Stimulated activated CD4-positive, alpha-beta T cell treated with anti-CD3 and anti-CD28 coated beads, TNF-alpha, amount 100 ng/mL, for 24 hours (primary cell): ENCODE data around the gene LY6G6C.

Source experiments
- DNase-seq, 3 experiments: peaks; one replicate each; pipeline ENCODE4 v3.0.0-alpha.2; 2020; ENCODE audit warnings: low read depth in 3 of 3

The LY6G6C gene

DNA sequence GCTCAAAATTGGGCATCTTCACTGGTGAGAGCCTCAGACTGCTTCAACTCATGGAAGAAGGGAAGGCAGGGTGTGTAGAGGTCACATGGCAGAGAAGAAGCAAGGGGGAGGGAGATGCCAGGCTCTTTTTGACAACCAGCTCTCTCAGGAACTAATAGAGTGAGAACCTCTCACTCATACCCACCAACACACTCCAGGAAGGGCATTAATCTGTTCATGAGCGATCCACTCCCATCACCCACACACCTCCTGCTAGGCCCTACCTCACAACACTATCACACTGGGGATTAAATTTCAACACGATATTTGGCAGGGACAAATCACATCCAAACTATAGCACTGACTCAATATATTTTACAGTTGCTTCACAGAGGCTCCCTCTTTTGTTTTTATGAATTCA, 20.3 kb upstream of the LY6G6C start:
- no peak for DNase-seq

DNA sequence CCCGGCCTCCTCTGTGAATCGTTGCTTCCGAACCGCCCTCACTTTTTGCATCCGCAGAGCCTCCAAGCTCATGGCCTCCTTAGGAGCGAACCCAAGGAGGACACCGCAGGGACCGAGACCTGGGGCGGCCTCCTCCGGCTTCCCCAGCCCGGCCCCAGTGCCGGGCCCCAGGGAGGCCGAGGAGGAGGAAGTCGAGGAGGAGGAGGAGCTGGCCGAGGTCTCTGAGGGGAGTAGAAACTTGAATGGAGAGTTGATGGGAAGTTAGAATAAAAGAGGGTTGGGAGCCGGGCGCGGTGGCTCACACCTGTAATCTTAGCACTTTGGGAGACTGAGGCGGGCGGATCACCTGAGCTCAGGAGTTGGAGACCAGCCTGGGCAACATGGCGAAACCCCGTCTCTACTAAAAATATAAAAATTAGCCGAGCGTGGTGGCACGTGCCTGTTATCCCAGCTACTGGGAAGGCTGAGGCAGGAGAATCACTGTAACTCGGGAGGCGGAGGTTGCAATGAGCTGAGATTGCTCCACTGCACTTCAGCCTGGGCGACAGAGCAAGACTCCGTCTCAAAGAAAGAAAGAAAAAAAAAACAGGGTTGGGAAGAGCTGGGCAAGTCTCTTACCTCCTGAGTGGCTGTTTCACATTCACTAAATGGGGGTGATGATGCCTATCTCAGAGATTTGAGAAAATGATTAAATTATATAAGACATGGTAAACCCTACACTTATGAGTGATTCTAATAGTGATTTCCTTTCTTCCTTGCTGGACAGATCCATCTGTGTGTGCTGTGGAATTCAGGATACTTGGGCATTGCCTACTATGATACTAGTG, 19.1 kb upstream of the LY6G6C start:
- no peak for DNase-seq

DNA sequence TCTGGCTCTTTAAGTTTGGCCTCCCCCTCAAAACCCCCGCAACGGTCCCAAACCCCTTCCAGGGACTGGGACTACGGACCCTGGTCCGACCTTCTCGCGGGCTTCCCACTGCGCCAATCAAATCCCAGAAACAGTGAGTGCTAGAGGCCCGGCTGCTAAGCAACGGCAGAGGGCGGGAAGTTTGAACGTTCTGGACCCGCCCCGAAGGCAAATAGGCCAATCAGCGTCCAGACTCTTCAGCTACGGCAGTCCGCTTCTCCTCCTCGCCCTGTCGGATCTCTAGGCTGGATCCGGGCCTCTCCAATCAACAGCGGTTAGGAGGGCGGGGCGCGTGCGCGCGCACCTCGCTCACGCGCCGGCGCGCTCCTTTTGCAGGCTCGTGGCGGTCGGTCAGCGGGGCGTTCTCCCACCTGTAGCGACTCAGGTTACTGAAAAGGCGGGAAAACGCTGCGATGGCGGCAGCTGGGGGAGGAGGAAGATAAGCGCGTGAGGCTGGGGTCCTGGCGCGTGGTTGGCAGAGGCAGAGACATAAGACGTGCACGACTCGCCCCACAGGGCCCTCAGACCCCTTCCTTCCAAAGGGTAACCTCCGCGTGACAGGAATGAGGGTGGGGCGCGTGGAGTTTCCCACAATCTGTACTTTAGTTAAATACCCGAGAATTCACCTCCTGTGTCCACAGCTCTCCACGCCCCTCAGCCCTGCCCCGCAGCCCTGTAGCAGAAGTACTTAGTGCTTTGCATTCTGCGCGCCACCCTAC, 18.3 kb upstream of the LY6G6C start, which contains the start of gene MSH5:
Gene MSH5, plus strand, starts transcription at position 367 of the 758 bp plus-strand sequence. CDS start 462 bp downstream, outside the sequence.
- DNase-seq = peak; percentile 91 to 98 (median 93)

DNA sequence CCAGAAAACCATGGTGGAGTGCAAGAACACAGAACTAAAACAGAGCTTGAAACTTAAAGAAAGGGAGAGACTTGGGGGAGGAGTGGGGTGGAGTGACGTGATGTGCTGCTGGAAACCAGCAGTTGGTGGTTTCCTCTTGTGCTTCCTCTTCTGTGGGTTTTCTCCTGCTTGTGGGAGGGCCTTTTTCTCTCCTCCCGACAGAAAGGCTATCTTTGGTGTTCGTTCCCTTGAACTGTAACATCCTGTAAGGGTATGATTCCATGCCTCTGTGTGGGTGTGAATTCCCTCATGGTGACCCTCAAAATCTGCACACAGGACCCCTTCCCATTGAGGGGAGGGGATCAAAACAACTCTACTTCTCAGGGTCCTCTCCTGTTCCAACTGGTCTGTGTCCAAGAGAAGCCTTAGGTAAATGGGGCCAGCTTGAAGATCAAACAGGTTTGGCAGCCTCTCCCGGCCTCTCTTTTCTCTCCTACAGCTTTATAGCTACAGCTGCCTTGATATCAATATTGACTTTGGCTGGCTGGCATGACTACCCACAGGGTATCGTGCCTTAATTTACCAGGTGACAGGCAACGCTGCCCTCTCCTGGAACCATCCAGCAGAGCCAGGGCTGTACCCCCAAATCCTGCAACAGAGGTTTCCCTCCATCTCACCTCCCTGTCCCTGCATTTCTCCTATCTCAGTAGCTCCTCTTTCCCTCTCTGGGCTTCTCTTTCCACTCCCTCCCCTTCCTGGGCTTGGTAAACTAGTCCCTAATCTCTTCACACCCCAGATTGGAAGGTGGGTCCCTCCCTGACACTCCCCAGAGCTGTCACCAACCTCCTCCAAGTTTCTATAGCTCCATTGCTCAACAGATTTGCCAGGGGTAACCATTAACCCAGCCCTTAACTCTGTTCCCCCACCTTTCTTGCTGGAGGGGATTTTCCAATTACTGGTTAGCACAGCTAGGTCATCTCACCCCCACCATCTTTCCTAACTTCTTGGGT, 16.7 kb upstream of the LY6G6C start:
- DNase-seq = peak in 1 of 3 experiments; percentile 63

DNA sequence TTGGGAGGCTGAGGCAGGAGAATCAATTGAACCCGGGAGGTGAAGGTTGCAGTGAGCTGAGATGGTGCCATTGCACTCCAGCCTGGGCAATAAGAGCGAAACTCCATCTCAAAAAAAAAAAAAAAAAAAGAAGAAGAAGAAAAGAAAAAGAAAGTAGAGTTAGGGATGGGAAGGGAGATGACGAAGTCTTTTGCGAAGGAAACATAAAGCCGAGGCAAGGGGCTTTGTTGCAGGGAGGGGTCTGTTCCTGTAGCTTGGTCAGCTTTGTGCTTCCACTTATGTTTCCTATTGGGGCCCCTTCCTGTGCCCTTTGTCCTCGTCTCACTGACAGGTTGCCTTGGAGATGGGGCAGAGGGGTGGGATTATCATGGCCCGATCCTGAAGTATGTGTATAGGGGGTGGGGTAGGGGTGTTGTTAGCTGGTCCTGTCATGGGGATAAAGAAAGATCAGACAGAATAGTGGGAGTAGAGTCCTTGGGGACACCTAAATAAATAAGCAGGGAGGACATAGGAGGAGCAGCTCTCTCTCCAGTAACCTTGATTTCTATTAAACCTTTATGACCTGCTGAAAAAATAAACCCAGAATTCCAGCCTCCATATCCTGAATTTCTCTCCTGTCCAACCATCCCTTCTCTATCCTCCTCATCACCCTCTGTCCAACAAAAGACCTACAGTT, 15.9 kb upstream of the LY6G6C start:
- DNase-seq = no peak

DNA sequence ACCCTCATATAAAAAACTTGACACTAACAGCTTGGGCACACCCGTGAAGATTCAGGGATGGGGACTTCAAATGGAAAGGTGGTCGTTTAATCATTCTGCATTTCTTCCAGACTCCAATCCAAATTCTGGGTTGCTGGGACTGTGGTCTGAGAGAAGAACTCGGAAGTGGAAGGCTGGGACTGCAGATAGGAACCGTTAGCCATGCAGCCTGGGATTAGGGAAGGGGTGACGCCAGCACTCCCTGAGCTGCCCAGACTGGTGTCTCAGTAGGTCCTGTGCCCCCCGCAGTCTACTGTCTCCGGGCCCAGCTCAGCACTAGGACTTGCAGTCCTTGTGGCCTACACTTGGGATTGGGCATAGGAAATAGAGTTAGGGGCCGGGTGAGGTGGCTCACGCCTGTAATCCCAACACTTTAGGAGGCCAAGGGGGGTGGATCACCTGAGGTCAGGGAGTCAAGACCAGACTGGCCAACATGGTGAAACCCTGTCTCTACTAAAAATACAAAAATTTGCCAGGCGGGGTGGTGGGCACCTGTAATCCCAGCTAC, 15.3 kb upstream of the LY6G6C start:
- no peak for DNase-seq

DNA sequence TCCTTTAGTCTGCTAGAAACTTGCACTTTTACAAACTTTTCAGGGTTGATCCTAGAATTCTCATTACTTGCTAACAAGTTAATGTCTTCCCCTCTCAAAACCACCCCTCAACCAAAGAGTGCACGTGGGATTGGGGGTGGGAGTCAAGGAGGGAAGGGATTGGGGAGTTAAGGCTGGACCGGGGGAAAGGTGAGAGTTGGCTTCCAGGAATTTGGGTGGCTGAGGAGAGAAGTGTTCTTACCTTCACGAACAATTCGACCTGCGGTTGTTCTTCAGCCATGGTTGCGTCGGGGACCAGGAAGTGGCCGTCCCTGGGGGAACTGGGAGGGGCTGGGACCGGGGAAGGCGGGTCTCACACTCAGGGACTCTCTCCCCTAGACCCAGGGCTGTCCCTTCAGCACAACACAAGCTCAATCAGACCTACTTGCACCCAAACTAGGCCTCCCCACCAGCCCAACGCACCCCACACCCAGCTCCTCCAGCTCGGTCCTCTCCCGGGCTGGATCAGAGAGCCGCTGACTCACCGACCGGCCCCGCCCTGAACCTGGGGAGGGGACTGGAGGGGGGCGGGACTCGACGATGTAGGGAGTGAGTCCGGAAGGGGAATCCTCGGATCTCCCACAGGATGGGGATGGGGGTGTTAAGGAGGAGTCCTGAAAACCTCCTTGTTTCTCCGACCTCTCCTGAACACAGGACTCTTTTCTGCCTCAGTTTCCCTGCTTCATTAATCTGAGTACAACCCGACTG, 14.6 kb upstream of the LY6G6C start, which contains the start of gene CLIC1:
Gene CLIC1, minus strand, starts transcription at position 510 of the 747 bp plus-strand sequence. Its CDS starts 230 bp downstream, at position 280.
- peak in 2 of 3 experiments; percentile 63 to 87 for DNase-seq

DNA sequence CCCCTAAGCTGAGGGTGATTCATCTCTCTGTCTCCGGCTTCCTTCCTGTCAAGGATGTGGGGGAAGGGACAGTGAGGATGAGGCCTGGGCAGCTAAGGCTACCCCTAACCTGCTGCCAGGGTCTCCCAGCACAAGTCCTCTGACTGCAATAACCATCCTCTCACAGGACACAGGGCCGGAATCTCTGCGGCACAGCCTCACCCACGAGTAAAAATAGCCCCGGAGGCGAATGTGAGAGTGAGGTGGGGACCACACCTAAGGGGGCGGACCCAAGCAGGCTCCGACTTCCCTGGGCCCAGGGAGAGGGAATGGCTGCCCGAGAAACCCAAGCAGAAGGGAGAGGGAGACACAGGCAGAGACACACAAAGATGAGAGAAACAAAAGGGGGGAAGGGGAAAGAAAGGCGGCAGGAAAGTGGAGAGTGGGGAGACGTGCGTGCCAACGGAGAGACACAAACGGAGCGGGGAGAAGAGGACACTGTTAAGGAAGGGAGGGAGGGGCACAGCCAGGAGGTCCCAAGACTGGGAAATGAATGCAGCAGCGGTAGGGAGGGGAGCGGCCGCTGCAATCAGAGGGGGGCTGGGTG, 13.4 kb upstream of the LY6G6C start:
- peak in 1 of 3 experiments; percentile 53 for DNase-seq

DNA sequence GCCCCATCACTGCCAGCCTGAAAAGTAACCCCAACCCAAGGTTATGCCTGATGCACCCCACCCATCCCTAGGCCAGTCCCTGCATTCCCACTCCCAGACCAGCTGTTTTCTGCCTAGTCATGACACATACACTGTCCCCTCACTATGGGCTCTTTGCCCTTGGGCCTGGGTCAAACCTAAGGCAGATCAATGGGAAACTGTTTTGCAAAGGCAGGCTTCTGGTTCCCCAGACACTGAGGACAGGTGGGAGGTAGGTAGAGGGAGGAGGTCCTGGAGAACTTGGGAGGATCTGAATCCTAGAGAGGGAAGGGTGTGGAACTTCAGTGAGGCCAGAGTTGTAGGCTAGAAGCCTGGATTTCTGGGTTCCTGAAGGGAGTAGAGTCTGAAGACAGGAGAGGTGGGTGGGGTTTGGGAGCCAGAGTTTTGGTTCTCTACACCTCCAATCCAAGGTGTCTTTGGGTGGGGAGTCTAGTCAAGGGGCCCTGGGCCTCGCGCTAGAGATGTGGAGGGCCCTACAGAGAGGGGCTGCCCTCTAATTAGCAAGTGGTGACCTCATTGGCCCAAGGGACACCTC, 12.8 kb upstream of the LY6G6C start:
- no peak for DNase-seq

DNA sequence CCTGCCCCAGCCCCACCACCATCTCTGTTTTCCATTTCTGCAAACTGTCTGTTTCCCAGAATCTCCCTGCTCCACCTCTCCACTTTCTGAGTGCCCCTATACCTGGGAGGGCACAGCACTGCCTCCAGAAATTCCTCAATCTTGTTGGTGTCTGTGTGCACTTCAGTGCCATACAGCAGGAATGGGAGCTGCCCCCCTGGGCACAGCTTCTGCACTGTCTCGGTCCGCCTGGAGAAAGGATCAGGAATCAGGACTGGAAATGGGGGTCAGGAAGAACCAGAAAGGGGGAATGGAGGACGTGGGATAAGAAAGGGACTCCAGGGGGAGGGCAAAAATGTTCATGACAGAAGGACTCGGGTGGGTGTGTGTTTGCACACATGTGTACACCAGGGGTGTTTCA, 12.2 kb upstream of the LY6G6C start:
- DNase-seq = no peak

DNA sequence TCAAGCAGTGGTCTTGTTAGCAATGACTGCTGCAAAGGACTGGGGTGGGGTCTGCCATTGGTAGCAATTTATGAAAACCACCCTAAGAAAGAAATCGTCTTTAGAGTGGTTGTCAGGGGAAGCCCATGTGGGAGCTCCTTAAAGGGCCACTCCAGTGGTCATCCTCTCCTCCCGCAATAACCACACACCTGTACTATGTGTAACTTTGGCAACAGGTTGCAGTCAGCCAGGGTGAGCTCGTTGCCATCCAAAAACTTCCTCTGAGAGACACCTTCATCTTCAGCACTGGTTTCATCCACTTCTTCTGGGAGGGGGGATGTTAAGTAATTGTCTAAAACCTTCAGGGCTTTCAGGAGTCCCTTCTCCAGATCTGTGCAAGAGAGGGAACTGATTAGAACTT, 10.5 kb upstream of the LY6G6C start:
- no peak for DNase-seq

DNA sequence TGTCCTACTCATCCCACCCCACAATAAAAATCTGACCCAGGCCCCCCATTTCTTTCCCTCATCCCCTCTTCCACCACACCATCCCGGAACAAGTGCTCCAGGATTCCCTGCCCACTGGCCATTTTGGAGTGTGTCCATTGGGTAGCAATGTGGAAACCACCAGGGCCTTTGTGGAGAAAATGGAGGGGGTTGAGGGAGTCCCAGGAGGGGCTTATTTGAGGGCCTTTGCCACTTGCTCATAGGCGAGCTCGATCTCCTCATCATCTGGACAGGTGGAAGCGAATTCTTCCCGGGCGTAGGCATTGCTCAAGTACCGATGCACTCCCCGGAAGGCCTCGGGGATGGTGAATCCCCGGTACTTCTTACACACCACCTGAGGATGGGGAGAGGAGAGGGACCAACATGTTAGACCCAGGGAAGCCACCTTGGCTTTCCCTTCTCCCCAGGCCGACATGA, 9.1 kb upstream of the LY6G6C start:
- DNase-seq = no peak

DNA sequence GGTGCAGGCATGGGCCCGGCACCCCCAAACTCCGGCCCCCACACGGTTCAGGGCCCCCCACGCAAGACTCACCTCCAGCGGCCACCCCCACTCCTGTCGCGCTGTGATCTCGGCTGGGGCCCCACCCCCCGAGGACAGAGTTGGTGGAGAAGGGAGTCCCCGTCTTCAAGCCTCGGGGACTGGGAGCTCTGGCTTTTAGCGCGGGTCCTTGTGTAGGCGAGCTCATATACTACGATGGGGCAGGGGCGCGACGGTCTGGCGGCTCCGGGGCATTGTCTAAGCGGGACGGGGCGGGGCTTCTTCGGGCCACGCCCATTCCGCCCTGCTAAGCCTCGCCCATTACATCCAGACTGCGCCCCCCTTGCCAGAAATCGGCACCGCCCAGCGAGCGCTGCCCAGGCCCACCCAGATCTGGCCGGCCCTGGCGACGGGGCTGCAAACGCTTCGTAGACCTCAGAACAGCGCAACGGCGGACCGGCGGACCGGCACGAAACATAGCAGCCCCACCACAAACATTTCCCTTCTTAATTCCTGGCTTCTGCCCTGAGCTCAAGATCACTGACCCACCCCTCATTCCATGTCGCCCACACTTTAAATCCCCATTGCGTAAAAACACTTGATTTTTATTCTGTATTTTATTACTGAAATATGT, 8.6 kb upstream of the LY6G6C start:
- DNase-seq = peak in 1 of 3 experiments; percentile 63

DNA sequence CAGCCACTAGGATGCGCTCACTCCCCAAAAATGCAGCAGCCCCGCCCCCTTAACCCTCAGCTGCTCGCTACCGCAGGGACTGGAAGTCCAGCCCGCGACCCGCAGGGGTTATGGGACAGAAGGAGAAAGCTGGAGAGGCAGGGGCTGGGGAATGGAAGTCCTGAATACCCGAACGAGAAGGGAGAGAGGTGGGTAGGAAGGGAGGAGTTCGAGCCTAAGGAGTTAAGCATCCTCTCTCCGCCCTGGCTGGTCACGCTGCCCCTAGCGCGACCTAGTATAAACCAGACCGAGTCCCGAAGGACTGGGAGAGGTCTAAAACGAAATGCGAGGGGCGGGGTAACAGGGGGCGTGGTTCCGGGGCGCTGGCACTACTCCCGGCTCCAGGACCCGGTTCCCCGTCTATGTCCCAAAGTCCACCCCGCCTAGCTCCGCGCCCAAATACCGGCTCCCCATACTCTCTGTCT, 8.0 kb upstream of the LY6G6C start:
- DNase-seq = peak in 2 of 3 experiments; percentile 51 to 78

DNA sequence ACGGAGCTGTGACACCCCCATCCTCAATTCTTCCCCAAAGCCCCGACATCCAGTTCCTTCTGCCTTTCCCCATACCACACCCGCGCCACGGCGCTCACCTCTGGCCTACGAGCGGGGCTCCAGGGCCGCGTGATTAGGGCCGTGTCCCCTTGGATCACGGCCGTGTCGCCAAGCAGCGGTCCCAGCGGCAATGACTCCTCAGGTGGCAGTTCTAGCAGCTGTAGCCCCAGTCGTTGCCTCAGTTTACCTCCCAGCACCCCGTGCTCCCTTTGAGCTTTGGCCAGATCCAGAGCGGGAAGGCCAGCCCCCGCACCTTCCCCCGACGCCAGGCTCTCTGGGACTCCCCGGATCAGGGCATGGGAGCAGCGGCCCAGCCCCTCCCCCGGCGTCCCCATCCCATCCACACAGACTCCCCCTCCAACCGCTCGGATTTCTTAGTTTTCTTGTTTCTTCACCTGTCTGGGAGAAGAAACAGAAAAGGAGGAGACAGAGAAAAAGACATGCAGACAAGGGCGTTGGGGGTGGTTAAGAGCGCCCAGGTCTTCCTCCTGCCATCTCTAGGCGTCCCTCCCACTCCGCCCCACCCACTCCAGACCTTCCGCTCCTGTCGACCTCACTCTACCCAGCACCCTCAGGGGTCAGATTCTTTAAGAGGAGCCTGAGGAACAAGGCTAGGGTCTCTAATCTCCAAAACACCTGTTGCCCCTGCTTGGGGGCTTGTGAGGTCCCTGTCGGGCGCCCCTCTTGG, 7.4 kb upstream of the LY6G6C start, which contains the start of gene DDAH2:
Gene DDAH2, minus strand, starts transcription at position 533 of the 748 bp plus-strand sequence. Its CDS starts 138 bp downstream, at position 395.
- DNase-seq = no peak

DNA sequence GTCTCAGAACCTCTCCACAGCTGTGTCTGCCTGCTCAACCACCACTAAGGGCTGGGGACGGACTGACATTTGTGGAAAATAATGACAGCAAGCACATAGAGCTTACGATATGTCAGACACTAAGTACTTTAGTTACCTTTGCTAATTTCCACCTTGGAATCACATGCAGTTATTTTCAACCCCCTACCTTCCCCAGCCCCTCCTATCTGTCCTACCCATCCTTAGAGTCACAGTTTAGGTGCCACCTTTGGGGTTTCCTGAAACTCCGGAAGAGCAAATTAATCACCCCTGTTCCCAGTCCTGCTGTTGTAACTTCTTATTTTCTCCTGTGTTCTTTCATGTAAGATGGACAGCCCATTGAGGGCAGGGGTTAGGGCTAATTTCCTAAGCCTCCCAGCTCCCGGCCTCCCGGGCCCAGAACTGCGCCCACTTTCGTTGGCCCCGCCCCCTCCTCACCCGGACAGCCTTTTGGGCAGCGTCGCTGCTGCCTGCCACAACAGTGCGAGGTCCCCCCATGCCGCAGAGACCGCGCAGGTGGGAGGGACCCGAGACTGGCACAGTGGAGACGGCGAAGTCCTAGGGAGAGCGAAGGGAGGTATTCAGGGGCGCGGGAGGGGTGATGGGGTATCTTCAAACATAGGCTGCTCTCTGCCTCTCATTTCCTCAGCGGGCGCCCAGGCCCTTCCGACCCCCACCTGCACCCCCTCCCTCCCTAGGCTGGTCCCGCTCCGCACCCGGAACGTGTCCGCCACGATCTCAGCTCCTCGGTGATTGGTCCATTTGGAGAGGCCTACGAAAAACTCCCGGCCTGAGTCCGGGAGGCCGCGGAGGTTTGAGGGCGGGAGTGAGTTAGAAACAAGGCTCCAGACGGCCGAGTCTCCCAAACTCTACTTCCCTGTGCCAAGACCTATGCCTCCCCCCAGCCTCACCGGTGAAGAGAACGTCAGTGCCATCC, 6.4 kb upstream of the LY6G6C start:
- no peak for DNase-seq
